ENCODE results near the gene AGAP2. TPM values are rescaled to one million over a fixed set of nuclear protein-coding genes. Genes with fewer than 3 reads are reported as not detected.

Gene AGAP2
- total and polyA plus RNA-seq, 2 of the 13 experiments (the other 11 are each of a cell fraction or from before 2014, with no cell fraction given) = 0.38 to 0.45 TPM

- ChIA-PET CTCF (ENCODE audit: low intra/inter-chr PET ratio, low total read pairs) (interaction anchor here (1.8 kb wide), 1 partner anchor 9 kb away, joined by 6 read pairs; no protein-coding TSS in a partner anchor), POLR2A (interaction anchor here (0.6 to 3.3 kb wide), 7 partner anchors 9 to 214 kb away, joined by 3 to 29 read pairs (median 3); partner anchors contain the start of genes CDK4, DCTN2, DDIT3 and TSPAN31)
- BruUV-seq (replicated peaks) = no TSS peak
- Histone ChIP-seq H3K4me3 (replicated peaks in 1 of 3; ENCODE audit: insufficient read depth in 1 of 3, low read depth in 2 of 3, low read length in 3 of 3) (no peak overlapping the region), H4K20me1 (ENCODE audit: insufficient read depth, low read length) (no peaks in the 10 kb centered on the region), H3K9me3 (ENCODE audit: low read length) (no peaks in the 10 kb centered on the region), H3K9ac (ENCODE audit: insufficient read depth, low read depth, low read length) (no peak overlapping the region), H2AFZ (ENCODE audit: low read length) (no peak overlapping the region), H3K27ac (ENCODE audit: extremely low read length, insufficient read depth, low read length) (no peak overlapping the region), H3K4me1 (ENCODE audit: insufficient read depth, low read length) (peaks cover 42% of the 10 kb centered on the region), H3K36me3 (replicated peaks in 1 of 2; ENCODE audit: control insufficient read depth in 1 of 2, insufficient read depth in 2 of 2, low read length in 2 of 2) (no peaks in the 10 kb centered on the region), H3K27me3 (ENCODE audit: control insufficient read depth in 1 of 2, insufficient read depth in 2 of 2, low read length in 2 of 2) (peaks cover 14 to 64% of the 10 kb centered on the region in 2 experiments), H3K79me2 (ENCODE audit: insufficient read depth, low read length) (no peaks in the 10 kb centered on the region), H3K4me2 (ENCODE audit: low read depth, low read length) (0 out of 2 replicates have a peak overlapping the region, but pooled peaks have one; percentile 26)
- in situ Hi-C loops (cut with HindIII; ENCODE audit: extremely low pct_ligation_motif_present, low pct_unique_long_range_greater_than_20kb) (no loop called here), intact Hi-C loops (cut with micrococcal nuclease; ENCODE audit: unreplicated experiment) (no loop called here)
- 57% methylated on average over 4 of the region's 4 CpGs for WGBS (ENCODE audit: low lambda C conversion rate)
- DNase-seq (ENCODE audit: low spot score) (no peak), FAIRE-seq (no peak), ATAC-seq (no peak)
- TF ChIP-seq MED13 (CRISPR knock-in tag; IDR thresholded peaks at IDR 0.05) = no peak
- TF ChIP-seq SP4 (CRISPR knock-in tag; IDR thresholded peaks at IDR 0.05) = no peak
- no peak for TF ChIP-seq SIX4 (CRISPR knock-in tag; IDR thresholded peaks at IDR 0.05)
- no peak for TF ChIP-seq SNAPC4 (CRISPR knock-in tag; IDR thresholded peaks at IDR 0.05)
- TF ChIP-seq ZNF101 (CRISPR knock-in tag; IDR thresholded peaks at IDR 0.05; ENCODE audit: borderline replicate concordance, low read depth) = no peak
- TF ChIP-seq, protein P1, sequence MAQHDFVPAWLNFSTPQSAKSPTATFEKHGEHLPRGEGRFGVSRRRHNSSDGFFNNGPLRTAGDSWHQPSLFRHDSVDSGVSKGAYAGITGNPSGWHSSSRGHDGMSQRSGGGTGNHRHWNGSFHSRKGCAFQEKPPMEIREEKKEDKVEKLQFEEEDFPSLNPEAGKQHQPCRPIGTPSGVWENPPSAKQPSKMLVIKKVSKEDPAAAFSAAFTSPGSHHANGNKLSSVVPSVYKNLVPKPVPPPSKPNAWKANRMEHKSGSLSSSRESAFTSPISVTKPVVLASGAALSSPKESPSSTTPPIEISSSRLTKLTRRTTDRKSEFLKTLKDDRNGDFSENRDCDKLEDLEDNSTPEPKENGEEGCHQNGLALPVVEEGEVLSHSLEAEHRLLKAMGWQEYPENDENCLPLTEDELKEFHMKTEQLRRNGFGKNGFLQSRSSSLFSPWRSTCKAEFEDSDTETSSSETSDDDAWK (CRISPR knock-in tag; IDR thresholded peaks at IDR 0.05) = no peak
- TF ChIP-seq NCOA2 (CRISPR knock-in tag; IDR thresholded peaks at IDR 0.05) = no peak
- TF ChIP-seq ZKSCAN1 (IDR thresholded peaks at IDR 0.05; ENCODE audit: low read length) = no peak
- no peak for TF ChIP-seq ZNF564 (CRISPR knock-in tag; IDR thresholded peaks at IDR 0.05)
- no peak for TF ChIP-seq ZNF83 (CRISPR knock-in tag; IDR thresholded peaks at IDR 0.05; ENCODE audit: borderline replicate concordance)
- no peak for TF ChIP-seq ONECUT2 (CRISPR knock-in tag; IDR thresholded peaks at IDR 0.05)
- TF ChIP-seq, protein P2, sequence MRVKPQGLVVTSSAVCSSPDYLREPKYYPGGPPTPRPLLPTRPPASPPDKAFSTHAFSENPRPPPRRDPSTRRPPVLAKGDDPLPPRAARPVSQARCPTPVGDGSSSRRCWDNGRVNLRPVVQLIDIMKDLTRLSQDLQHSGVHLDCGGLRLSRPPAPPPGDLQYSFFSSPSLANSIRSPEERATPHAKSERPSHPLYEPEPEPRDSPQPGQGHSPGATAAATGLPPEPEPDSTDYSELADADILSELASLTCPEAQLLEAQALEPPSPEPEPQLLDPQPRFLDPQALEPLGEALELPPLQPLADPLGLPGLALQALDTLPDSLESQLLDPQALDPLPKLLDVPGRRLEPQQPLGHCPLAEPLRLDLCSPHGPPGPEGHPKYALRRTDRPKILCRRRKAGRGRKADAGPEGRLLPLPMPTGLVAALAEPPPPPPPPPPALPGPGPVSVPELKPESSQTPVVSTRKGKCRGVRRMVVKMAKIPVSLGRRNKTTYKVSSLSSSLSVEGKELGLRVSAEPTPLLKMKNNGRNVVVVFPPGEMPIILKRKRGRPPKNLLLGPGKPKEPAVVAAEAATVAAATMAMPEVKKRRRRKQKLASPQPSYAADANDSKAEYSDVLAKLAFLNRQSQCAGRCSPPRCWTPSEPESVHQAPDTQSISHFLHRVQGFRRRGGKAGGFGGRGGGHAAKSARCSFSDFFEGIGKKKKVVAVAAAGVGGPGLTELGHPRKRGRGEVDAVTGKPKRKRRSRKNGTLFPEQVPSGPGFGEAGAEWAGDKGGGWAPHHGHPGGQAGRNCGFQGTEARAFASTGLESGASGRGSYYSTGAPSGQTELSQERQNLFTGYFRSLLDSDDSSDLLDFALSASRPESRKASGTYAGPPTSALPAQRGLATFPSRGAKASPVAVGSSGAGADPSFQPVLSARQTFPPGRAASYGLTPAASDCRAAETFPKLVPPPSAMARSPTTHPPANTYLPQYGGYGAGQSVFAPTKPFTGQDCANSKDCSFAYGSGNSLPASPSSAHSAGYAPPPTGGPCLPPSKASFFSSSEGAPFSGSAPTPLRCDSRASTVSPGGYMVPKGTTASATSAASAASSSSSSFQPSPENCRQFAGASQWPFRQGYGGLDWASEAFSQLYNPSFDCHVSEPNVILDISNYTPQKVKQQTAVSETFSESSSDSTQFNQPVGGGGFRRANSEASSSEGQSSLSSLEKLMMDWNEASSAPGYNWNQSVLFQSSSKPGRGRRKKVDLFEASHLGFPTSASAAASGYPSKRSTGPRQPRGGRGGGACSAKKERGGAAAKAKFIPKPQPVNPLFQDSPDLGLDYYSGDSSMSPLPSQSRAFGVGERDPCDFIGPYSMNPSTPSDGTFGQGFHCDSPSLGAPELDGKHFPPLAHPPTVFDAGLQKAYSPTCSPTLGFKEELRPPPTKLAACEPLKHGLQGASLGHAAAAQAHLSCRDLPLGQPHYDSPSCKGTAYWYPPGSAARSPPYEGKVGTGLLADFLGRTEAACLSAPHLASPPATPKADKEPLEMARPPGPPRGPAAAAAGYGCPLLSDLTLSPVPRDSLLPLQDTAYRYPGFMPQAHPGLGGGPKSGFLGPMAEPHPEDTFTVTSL (CRISPR knock-in tag; IDR thresholded peaks at IDR 0.05; ENCODE audit: borderline replicate concordance) = no peak
- no peak for TF ChIP-seq GATAD2A (CRISPR knock-in tag; IDR thresholded peaks at IDR 0.05)
- TF ChIP-seq ZMYM4 (CRISPR knock-in tag; IDR thresholded peaks at IDR 0.05) = no peak
- TF ChIP-seq ZSCAN9 (CRISPR knock-in tag; IDR thresholded peaks at IDR 0.05; ENCODE audit: borderline replicate concordance) = no peak
These were observed 4.0 kb downstream of the AGAP2 start for GRCh38 chr12:57734591-57734990.
